Psoas muscle (tissue), 8 donors: ENCODE results near the gene PCA3. TPM values are rescaled to one million over a fixed set of nuclear protein-coding genes. Genes with fewer than 3 reads are reported as not detected.

Source experiments
- ATAC-seq, 4 donors: fragments of 200-7000 bp; cut with Tn5 transposase; one replicate each; pipeline ENCODE4 v1.9.1; 2020; ENCODE audit warnings: moderate library complexity in 3 of 4, mild to moderate bottlenecking in 2 of 4
- DNase-seq, 2 donors: peaks; one replicate each; pipeline ENCODE4 v3.0.0-alpha.2; 2020
- H3K27ac ChIP-seq: fragments of 200-600 bp; one replicate; pipeline ENCODE4 v1.8.0; 2022
- H3K27me3 ChIP-seq, 3 donors: fragments of 200-600 bp in 1 of 3; one replicate each; pipeline versions ENCODE4 v1.6.1 to v1.8.0; 2013 to 2022; ENCODE audit warnings: low read length in 2 of 3, mild to moderate bottlenecking in 2 of 3, moderate library complexity in 1 of 3; ENCODE audit not compliant: insufficient read depth in 3 of 3
- H3K36me3 ChIP-seq, 2 donors: fragments of 200-600 bp in 1 of 2; one replicate each; pipeline versions ENCODE4 v1.6.1 to v1.8.0; 2013 to 2022; ENCODE audit warnings: low read depth in 1 of 2, mild to moderate bottlenecking in 1 of 2, moderate library complexity in 1 of 2; ENCODE audit not compliant: insufficient read depth in 1 of 2
- H3K4me1 ChIP-seq: fragments of 200-600 bp; one replicate; pipeline ENCODE4 v1.8.0; 2022
- H3K4me3 ChIP-seq: fragments of 200-600 bp; one replicate; pipeline ENCODE4 v1.8.0; 2022; ENCODE audit warnings: mild to moderate bottlenecking
- H3K9me3 ChIP-seq: fragments of 200-600 bp; one replicate; pipeline ENCODE4 v1.8.0; 2022
- CTCF ChIP-seq: fragments of 200-600 bp; IDR thresholded peaks from one replicate; pipeline ENCODE4 v1.8.0; 2022; ENCODE audit warnings: antibody characterized with exemption
- WGBS, 3 donors: extraction: QIAGEN DNeasy Blood & Tissue Kit; methylation state at CpG; one replicate each; pipeline versions ENCODE4 v1.1.6 to v1.1.7; 2013; 5-methylcytosine and 5-hydroxymethylcytosine counted together
- intact Hi-C, 2 donors: fragments of 100-400 bp; cut with DNase I; formaldehyde crosslinking; loops; one replicate each; pipeline versions ENCODE4 v1.11.0 to v1.14.2; 2022
- polyA plus RNA-seq, 3 donors: library from polyadenylated mRNA; stranded (reverse); fragments of 200-250 nt; gene quantifications; one replicate each; pipeline ENCODE4 v1.2.3, GENCODE V29; 2013
- total RNA-seq, 4 donors: library from RNA; stranded (reverse); fragmentation: NEBNext Ultra II Directional in 2 of 4; extraction: Animal tissue kit (Norgen Biotek cat#: 25700) in 2 of 4; gene quantifications; one replicate each; pipeline versions ENCODE4 v1.2.1 to v1.2.4, GENCODE V29; 2021 to 2023
- donor health status: healthy with polysubstance abuse.
- donor health status: DM: no; HTN: no; CAD: no; lungs with moderate emphysema.
- donor health status: Bipolar disorder and iron deficiency.
- donor health status: healthy.
- donor health status: DM: yes; HTN: yes; CAD: no.
- donor health status: DM: no; HTN: no; CAD: no.
- donor health status: DM: no; HTN: no; CAD: no.
- donor health status: DM: yes; HTN: yes; CAD: no.

PCA3 gene
- total and polyA plus RNA-seq, 7 donors, result 0.04 to 0.07 TPM; not detected in 5

DNA sequence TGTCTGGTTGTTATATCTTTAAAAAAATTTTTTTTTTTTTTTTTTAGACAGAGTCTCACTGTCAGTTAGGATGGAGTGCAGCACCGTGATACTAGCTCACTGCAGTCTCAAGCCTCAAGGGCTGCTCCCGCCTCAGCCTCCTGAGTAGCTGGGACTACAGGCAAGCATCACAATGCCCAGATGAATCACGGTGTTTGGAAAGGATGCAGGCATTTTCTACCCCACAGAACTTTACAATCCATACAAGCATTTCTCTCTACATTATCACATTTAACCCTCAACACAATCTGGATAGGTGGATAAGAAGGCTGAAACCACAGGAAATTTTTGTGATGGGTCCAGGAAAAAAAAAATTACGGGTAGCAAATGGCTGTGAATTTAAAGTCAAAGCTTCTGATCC, 5.8 kb upstream of the PCA3 start:
- DNase-seq (no peak), ATAC-seq (no peak)
- H3K36me3 ChIP-seq, result no peaks in the 10 kb centered on the region
- H3K27me3 ChIP-seq, result peaks cover 0 to 2% (median 0%) of the 10 kb centered on the region in 3 donors
- no peaks in the 10 kb centered on the region for H3K9me3 ChIP-seq
- H3K4me3 ChIP-seq, result no peak overlapping the region
- WGBS, 3 donors, result 77 to 78% (median 77%) methylated on average over 4 of the region's 4 CpGs
- intact Hi-C loops, result no loop called here
- no peak overlapping the region for H3K27ac ChIP-seq
- TF ChIP-seq CTCF, result no peak
- H3K4me1 ChIP-seq, result no peaks in the 10 kb centered on the region

GRCh38 chr9:76759732-76760131, 4.5 kb upstream of the PCA3 start:
- no peak for TF ChIP-seq CTCF
- DNase-seq (no peak), ATAC-seq (no peak)
- Histone ChIP-seq H3K4me1 (no peaks in the 10 kb centered on the region), H3K36me3 (no peaks in the 10 kb centered on the region), H3K4me3 (no peak overlapping the region), H3K9me3 (no peaks in the 10 kb centered on the region), H3K27me3 (peaks cover 0 to 2% (median 0%) of the 10 kb centered on the region in 3 donors), H3K27ac (no peak overlapping the region)
- intact Hi-C loops, result no loop called here
- 19 to 36% (median 21%) methylated on average over 6 of the region's 6 CpGs for WGBS, 3 donors

DNA sequence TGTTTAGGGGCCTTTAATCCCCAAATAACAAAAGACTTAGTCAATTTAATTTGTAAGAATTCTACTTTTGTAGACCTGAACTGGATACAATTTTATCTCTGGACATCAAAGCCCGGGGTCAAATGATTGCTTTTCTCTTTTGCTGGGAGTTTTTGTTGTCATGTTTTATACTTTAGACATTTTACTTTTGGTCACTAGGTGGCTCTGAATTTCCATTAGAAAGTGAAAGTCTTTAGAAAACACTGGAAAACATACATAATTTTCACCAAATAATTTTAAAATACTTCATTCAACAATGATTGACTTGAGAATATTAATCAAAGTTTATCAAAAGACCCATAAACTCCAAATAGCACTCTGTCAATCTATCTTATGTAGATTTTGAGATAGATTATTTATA, 2.8 kb upstream of the PCA3 start:
- DNase-seq (no peak), ATAC-seq (no peak)
- intact Hi-C loops, result no loop called here
- H3K27me3 ChIP-seq, result peaks cover 0 to 2% (median 0%) of the 10 kb centered on the region in 3 donors
- H3K27ac ChIP-seq, result no peak overlapping the region
- no peaks in the 10 kb centered on the region for H3K9me3 ChIP-seq
- no peaks in the 10 kb centered on the region for H3K4me1 ChIP-seq
- H3K4me3 ChIP-seq, result no peak overlapping the region
- H3K36me3 ChIP-seq, result no peaks in the 10 kb centered on the region
- WGBS, 3 donors, result 36 to 39% (median 38%) methylated on average over 1 of the region's 1 CpG
- no peak for TF ChIP-seq CTCF

- Histone ChIP-seq H3K9me3 (no peaks in the 10 kb centered on the region), H3K27me3 (no peaks in the 10 kb centered on the region), H3K27ac (no peak overlapping the region), H3K4me1 (no peaks in the 10 kb centered on the region), H3K4me3 (no peak overlapping the region), H3K36me3 (no peaks in the 10 kb centered on the region)
- intact Hi-C loops, result no loop called here
- ATAC-seq (no peak), DNase-seq (no peak)
- WGBS, 3 donors, result 81 to 85% (median 83%) methylated on average over 3 of the region's 3 CpGs
- no peak for TF ChIP-seq CTCF
These were observed 1.9 kb downstream of the PCA3 start for GRCh38 chr9:76766126-76766525.

- intact Hi-C loops, result no loop called here
- no peak overlapping the region for H3K27ac ChIP-seq
These were observed 8.6 kb downstream of the PCA3 start for GRCh38 chr9:76772686-76773445.

More at GRCh38 chr9:76772686-76773445, 8.6 kb downstream of the PCA3 start:
- Histone ChIP-seq H3K27me3 (no peaks in the 10 kb centered on the region), H3K4me1 (no peaks in the 10 kb centered on the region), H3K4me3 (no peak overlapping the region), H3K36me3 (no peaks in the 10 kb centered on the region), H3K9me3 (no peaks in the 10 kb centered on the region)
- 46 to 60% (median 47%) methylated on average over 5 of the region's 5 CpGs for WGBS, 3 donors
- no peak for TF ChIP-seq CTCF
- DNase-seq (no peak), ATAC-seq (no peak)
